Testis (tissue), 2 donors: ENCODE measurements around the gene NCKAP5.

ENCODE experiments used
- CTCF ChIP-seq, 3 experiments: fragments of 450-650 bp in 2 of 3; fragments of 200-600 bp in 1 of 3; sonication (generic) in 1 of 3; IDR thresholded peaks; one replicate each; pipeline ENCODE4 v1.5.1; 2016 to 2019; ENCODE audit warnings: antibody characterized with exemption in 3 of 3, mild to moderate bottlenecking in 2 of 3, moderate library complexity in 1 of 3
- POLR2A ChIP-seq: fragments of 450-650 bp; IDR thresholded peaks from one replicate; pipeline ENCODE4 v1.6.1; 2017; ENCODE audit warnings: antibody characterized with exemption, mild to moderate bottlenecking, moderate library complexity

- TF ChIP-seq CTCF (IDR thresholded peaks at IDR 0.05) (no peak), POLR2A (no peak)
Observed at GRCh38 chr2:132965460-132965859, 602.8 kb downstream of the NCKAP5 start.
